Stimulated activated CD8-positive, alpha-beta memory T cell treated with anti-CD3 and anti-CD28 coated beads, Interleukin-15, amount 100 ng/mL, for 1 hour (primary cell): ENCODE results near the gene DNM1.

Experiments used
- DNase-seq: peaks from one replicate; pipeline ENCODE4 v3.0.0-alpha.2; 2020; ENCODE audit warnings: low read depth

Gene DNM1

GRCh38 chr9:128203024-128203706, at the start of gene DNM1:
TSS of gene DNM1 (plus strand) at chr9:128203379. CDS start at chr9:128203471, 92 bp downstream.
- DNase-seq = no peak

- no peak for DNase-seq
Measured at GRCh38 chr9:128153947-128154695, 49.1 kb upstream of the DNM1 start.

- no peak for DNase-seq
Measured at GRCh38 chr9:128155736-128156500, 47.3 kb upstream of the DNM1 start.

GRCh38 chr9:128159522-128159783, 43.7 kb upstream of the DNM1 start:
- peak; percentile 9 for DNase-seq

- DNase-seq = peak; percentile 85
Measured at GRCh38 chr9:128159784-128160602, 43.2 kb upstream of the DNM1 start, which contains the start of gene BBLN. TSS of gene BBLN (plus strand) at chr9:128160265. CDS start at chr9:128160408, 143 bp downstream.

GRCh38 chr9:128160603-128160987, 42.6 kb upstream of the DNM1 start:
- DNase-seq = peak; percentile 5

- no peak for DNase-seq
Measured at GRCh38 chr9:128161215-128161902, 41.8 kb upstream of the DNM1 start.

- DNase-seq = no peak
Measured at GRCh38 chr9:128162215-128163026, 40.8 kb upstream of the DNM1 start.

- no peak for DNase-seq
Measured at GRCh38 chr9:128163027-128163515, 40.1 kb upstream of the DNM1 start.

GRCh38 chr9:128163523-128164306, 39.5 kb upstream of the DNM1 start:
- DNase-seq = no peak

- no peak for DNase-seq
Measured at GRCh38 chr9:128164307-128164885, 38.8 kb upstream of the DNM1 start.

- DNase-seq = no peak
Measured at GRCh38 chr9:128166169-128166568, 37.0 kb upstream of the DNM1 start.

GRCh38 chr9:128167209-128167608, 36.0 kb upstream of the DNM1 start:
- DNase-seq = no peak

- no peak for DNase-seq
Measured at GRCh38 chr9:128168731-128169308, 34.4 kb upstream of the DNM1 start.

- DNase-seq = no peak
Measured at GRCh38 chr9:128169492-128169891, 33.7 kb upstream of the DNM1 start.

GRCh38 chr9:128169925-128170324, 33.3 kb upstream of the DNM1 start:
- DNase-seq = no peak

- no peak for DNase-seq
Measured at GRCh38 chr9:128174062-128174461, 29.1 kb upstream of the DNM1 start.

- DNase-seq = no peak
Measured at GRCh38 chr9:128175102-128175563, 28.0 kb upstream of the DNM1 start.

- DNase-seq = no peak
Measured at GRCh38 chr9:128175726-128176125, 27.5 kb upstream of the DNM1 start.
